Mesenchymal stem cell (in vitro differentiated cells and primary cell): Measurements from ENCODE around the gene NT5DC3.

Experiments
- DNase-seq: peaks from one replicate; pipeline ENCODE4 v3.0.0-alpha.2; 2013
- H2AFZ ChIP-seq: one replicate; pipeline ENCODE4 v1.6.1; 2013; ENCODE audit warnings: low read depth, mild to moderate bottlenecking, control low read depth, inconsistent platforms, low read length, moderate library complexity
- H2AK5ac ChIP-seq: 2 replicates; pipeline ENCODE4 v1.6.1; 2013; ENCODE audit warnings: low read length, moderate library complexity, mild to moderate bottlenecking, inconsistent platforms; ENCODE audit not compliant: severe bottlenecking
- H2BK120ac ChIP-seq: one replicate; pipeline ENCODE4 v1.6.1; 2013; ENCODE audit warnings: low read depth, mild to moderate bottlenecking, inconsistent platforms, low read length, moderate library complexity
- H2BK12ac ChIP-seq, 2 experiments: one replicate each; pipeline ENCODE4 v1.6.1; 2013; ENCODE audit warnings: inconsistent platforms in 2 of 2, low read length in 2 of 2, mild to moderate bottlenecking in 2 of 2, moderate library complexity in 2 of 2, control low read depth in 1 of 2
- H2BK15ac ChIP-seq: one replicate; pipeline ENCODE4 v1.6.1; 2013; ENCODE audit warnings: mild to moderate bottlenecking, low read depth, inconsistent platforms; ENCODE audit not compliant: poor library complexity, severe bottlenecking
- H2BK5ac ChIP-seq: 2 replicates; pipeline ENCODE4 v1.6.1; 2013; ENCODE audit warnings: low read depth, mild to moderate bottlenecking, low read length, control low read depth, inconsistent platforms; ENCODE audit not compliant: poor library complexity, severe bottlenecking
- H3K14ac ChIP-seq, 2 experiments: one replicate each; pipeline ENCODE4 v1.6.1; 2013; ENCODE audit warnings: inconsistent platforms in 2 of 2, low read length in 2 of 2, control low read depth in 1 of 2, mild to moderate bottlenecking in 1 of 2, moderate library complexity in 1 of 2
- H3K18ac ChIP-seq, 2 experiments: one replicate each; pipeline ENCODE4 v1.6.1; 2013; ENCODE audit warnings: inconsistent platforms in 2 of 2, low read length in 2 of 2, control low read depth in 1 of 2, low read depth in 1 of 2, mild to moderate bottlenecking in 1 of 2
- H3K23ac ChIP-seq, 2 experiments: one replicate each; pipeline ENCODE4 v1.6.1; 2013; ENCODE audit warnings: inconsistent platforms in 2 of 2, low read length in 2 of 2, mild to moderate bottlenecking in 2 of 2, moderate library complexity in 2 of 2, control low read depth in 1 of 2
- H3K27ac ChIP-seq: 2 replicates; pipeline ENCODE4 v1.5.1; 2013; ENCODE audit warnings: mild to moderate bottlenecking, moderate library complexity, low read length, control low read depth, inconsistent platforms; ENCODE audit not compliant: poor library complexity, severe bottlenecking
- H3K27me3 ChIP-seq, 2 experiments: 2 replicates each; pipeline versions ENCODE4 v1.6.1 to v1.7.0; 2013; ENCODE audit warnings: low read length in 2 of 2, mild to moderate bottlenecking in 2 of 2, moderate library complexity in 2 of 2, control low read depth in 1 of 2, inconsistent platforms in 1 of 2; ENCODE audit not compliant: control insufficient read depth in 1 of 2, insufficient read depth in 1 of 2
- H3K36me3 ChIP-seq, 2 experiments: 2 replicates each; pipeline versions ENCODE4 v1.6.1 to v1.7.0; 2013; ENCODE audit warnings: low read length in 2 of 2, control low read depth in 1 of 2, inconsistent platforms in 1 of 2, low read depth in 1 of 2, mild to moderate bottlenecking in 1 of 2; ENCODE audit not compliant: insufficient read depth in 2 of 2, control insufficient read depth in 1 of 2
- H3K4ac ChIP-seq, 2 experiments: one replicate each; pipeline ENCODE4 v1.6.1; 2013; ENCODE audit warnings: inconsistent platforms in 2 of 2, low read length in 2 of 2, mild to moderate bottlenecking in 2 of 2, moderate library complexity in 2 of 2, control low read depth in 1 of 2, low read depth in 1 of 2
- H3K4me1 ChIP-seq: 2 replicates; pipeline ENCODE4 v1.6.1; 2013; ENCODE audit warnings: low read depth, low read length, control low read depth; ENCODE audit not compliant: control insufficient read depth, insufficient read depth
- H3K4me2 ChIP-seq: 2 replicates; pipeline ENCODE4 v1.6.1; 2013; ENCODE audit warnings: low read length, mild to moderate bottlenecking, inconsistent platforms; ENCODE audit not compliant: poor library complexity, severe bottlenecking
- H3K4me3 ChIP-seq, 2 experiments: 2 replicates each; pipeline versions ENCODE4 v1.5.1 to v1.7.0; 2013; ENCODE audit warnings: low read length in 2 of 2, mild to moderate bottlenecking in 2 of 2, control low read depth in 1 of 2, low read depth in 1 of 2; ENCODE audit not compliant: insufficient read depth in 1 of 2
- H3K79me1 ChIP-seq: replicated peaks from 2 replicates; pipeline ENCODE4 v1.6.1; 2013; ENCODE audit warnings: mild to moderate bottlenecking, control low read depth, low read length, inconsistent platforms; ENCODE audit not compliant: poor library complexity, severe bottlenecking
- H3K9ac ChIP-seq: 2 replicates; pipeline ENCODE4 v1.7.0; 2013; ENCODE audit warnings: mild to moderate bottlenecking, low read length, moderate library complexity
- H3K9me3 ChIP-seq: 2 replicates; pipeline ENCODE4 v1.7.0; 2013; ENCODE audit warnings: mild to moderate bottlenecking, low read length; ENCODE audit not compliant: control insufficient read depth
- H4K8ac ChIP-seq: one replicate; pipeline ENCODE4 v1.6.1; 2013; ENCODE audit warnings: inconsistent platforms, mild to moderate bottlenecking, low read length, moderate library complexity
- H4K91ac ChIP-seq: one replicate; pipeline ENCODE4 v1.6.1; 2013; ENCODE audit warnings: mild to moderate bottlenecking, low read length, inconsistent platforms
- WGBS: methylation state at CpG from one replicate; pipeline ENCODE4 v1.1.7; 2013; ENCODE audit warnings: mixed read lengths; 5-methylcytosine and 5-hydroxymethylcytosine counted together

Gene NT5DC3

DNA sequence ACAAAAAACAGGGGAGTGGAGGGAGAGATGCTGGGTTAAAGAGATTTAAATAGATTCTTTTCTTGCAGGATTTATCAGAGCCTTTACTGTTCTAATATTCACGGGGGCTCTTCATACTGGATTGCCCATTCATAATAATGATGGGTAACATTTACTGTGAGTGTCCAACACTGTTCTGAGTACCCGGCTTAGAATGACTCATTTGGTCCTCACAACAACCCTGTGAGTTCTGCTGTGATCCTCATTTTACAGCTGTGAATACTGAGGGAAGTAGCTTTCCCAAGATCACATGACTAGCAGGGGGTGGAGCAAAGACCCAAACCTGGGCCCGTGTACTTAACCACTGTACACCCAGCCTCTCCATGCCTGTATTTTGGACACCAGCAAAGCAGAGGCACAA lies 113.4 kb downstream of the NT5DC3 start:
- Histone ChIP-seq H2AFZ (no peak overlapping the region), H3K4me3 (no peak overlapping the region), H4K8ac (no peak overlapping the region), H2BK15ac (no peak overlapping the region), H3K4me1 (peaks cover 2% of the 10 kb centered on the region), H3K36me3 (no peaks in the 10 kb centered on the region), H3K18ac (no peak overlapping the region), H3K27me3 (peaks cover 7 to 16% of the 10 kb centered on the region in 2 experiments), H2AK5ac (no peak overlapping the region), H3K27ac (no peak overlapping the region), H3K23ac (no peak overlapping the region), H4K91ac (no peak overlapping the region), H3K9me3 (peaks cover 6% of the 10 kb centered on the region), H3K9ac (no peak overlapping the region), H2BK12ac (no peak overlapping the region), H3K4ac (no peak overlapping the region), H2BK120ac (no peak overlapping the region), H3K14ac (no peak overlapping the region), H3K79me1 (no peaks in the 10 kb centered on the region), H3K4me2 (no peak overlapping the region), H2BK5ac (no peak overlapping the region)
- DNase-seq, result no peak
- WGBS, result 93% methylated on average over 2 of the region's 3 CpGs

DNA sequence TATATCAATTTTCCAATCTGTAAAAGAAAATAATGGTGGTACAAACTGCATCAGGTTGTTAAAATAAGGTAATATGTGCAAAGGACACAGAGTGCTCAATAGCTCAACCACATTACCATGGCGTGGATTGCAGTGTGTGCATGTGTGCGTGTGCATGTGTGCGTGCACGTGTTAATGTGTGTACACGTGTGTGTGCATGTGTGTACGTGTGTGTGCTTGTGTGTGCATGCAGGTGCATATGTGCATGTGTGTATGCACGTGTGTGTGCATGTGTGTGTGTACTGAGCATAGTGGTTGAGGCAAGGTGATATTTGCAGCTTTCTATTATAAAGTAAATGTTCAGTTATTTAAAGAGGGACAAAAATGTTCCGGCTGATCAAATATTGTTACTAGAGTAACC lies 115.6 kb downstream of the NT5DC3 start:
- 86% methylated on average over 7 of the region's 8 CpGs for WGBS

More for the DNA sequence above, 115.6 kb downstream of the NT5DC3 start:
- Histone ChIP-seq H2BK5ac (no peak overlapping the region), H3K4me1 (peaks cover 2% of the 10 kb centered on the region), H3K18ac (no peak overlapping the region), H3K4ac (no peak overlapping the region), H3K4me2 (no peak overlapping the region), H4K91ac (peak overlapping the region; percentile 95), H2BK12ac (no peak overlapping the region), H3K27ac (no peak overlapping the region), H3K23ac (peak overlapping the region in 1 of 2 experiments; percentile 6), H2AK5ac (no peak overlapping the region), H3K9ac (no peak overlapping the region), H2BK120ac (no peak overlapping the region), H4K8ac (no peak overlapping the region), H2AFZ (no peak overlapping the region), H2BK15ac (no peak overlapping the region), H3K4me3 (peak overlapping the region in 1 of 2 experiments; percentile 39), H3K9me3 (no peaks in the 10 kb centered on the region), H3K36me3 (no peaks in the 10 kb centered on the region), H3K79me1 (no peaks in the 10 kb centered on the region), H3K14ac (peak overlapping the region in 1 of 2 experiments; percentile 80), H3K27me3 (peaks cover 8 to 16% of the 10 kb centered on the region in 2 experiments)
- DNase-seq, result no peak
